Kidney epithelial cell (primary cell): ENCODE measurements around the gene TIPARP. TPM values are rescaled to one million over a fixed set of nuclear protein-coding genes. Genes with fewer than 3 reads are reported as not detected.

Experiments
- DNase-seq: peaks from one replicate; pipeline ENCODE4 v3.0.0-alpha.2; 2010; ENCODE audit warnings: low read depth
- H3K27me3 ChIP-seq: 2 replicates; pipeline ENCODE4 v1.6.0; 2011; ENCODE audit warnings: low read length; ENCODE audit not compliant: control insufficient read depth, insufficient read depth
- H3K36me3 ChIP-seq: 2 replicates; pipeline ENCODE4 v1.5.1; 2011; ENCODE audit warnings: low read length; ENCODE audit not compliant: control insufficient read depth, insufficient read depth
- H3K4me3 ChIP-seq: 2 replicates; pipeline ENCODE4 v1.5.1; 2011; ENCODE audit warnings: low read depth, mild to moderate bottlenecking, control low read depth, low read length
- CTCF ChIP-seq: IDR thresholded peaks from 2 replicates; pipeline ENCODE4 v1.5.1; 2011; ENCODE audit warnings: mild to moderate bottlenecking, moderate library complexity, low read length, control low read depth, inconsistent platforms; ENCODE audit not compliant: insufficient read depth, poor library complexity, severe bottlenecking
- total RNA-seq: library from RNA; depleted of rRNA; stranded (reverse); fragments of >200 nt; gene quantifications from 2 replicates; pipeline ENCODE4 v1.2.3, GENCODE V29; 2015

TIPARP gene
- total RNA-seq, 1 donor from 2014 or later = 26.2 TPM

- TF ChIP-seq CTCF = no peak
- Histone ChIP-seq H3K36me3 (no peaks in the 10 kb centered on the region), H3K4me3 (no peak overlapping the region), H3K27me3 (no peaks in the 10 kb centered on the region)
- no peak for DNase-seq
Measured at GRCh38 chr3:156745766-156746165, 71.4 kb downstream of the TIPARP start.

- TF ChIP-seq CTCF = no peak
- no peak for DNase-seq
- Histone ChIP-seq H3K36me3 (no peaks in the 10 kb centered on the region), H3K4me3 (no peak overlapping the region), H3K27me3 (no peaks in the 10 kb centered on the region)
Measured at GRCh38 chr3:156747046-156747445, 72.7 kb downstream of the TIPARP start.

DNA sequence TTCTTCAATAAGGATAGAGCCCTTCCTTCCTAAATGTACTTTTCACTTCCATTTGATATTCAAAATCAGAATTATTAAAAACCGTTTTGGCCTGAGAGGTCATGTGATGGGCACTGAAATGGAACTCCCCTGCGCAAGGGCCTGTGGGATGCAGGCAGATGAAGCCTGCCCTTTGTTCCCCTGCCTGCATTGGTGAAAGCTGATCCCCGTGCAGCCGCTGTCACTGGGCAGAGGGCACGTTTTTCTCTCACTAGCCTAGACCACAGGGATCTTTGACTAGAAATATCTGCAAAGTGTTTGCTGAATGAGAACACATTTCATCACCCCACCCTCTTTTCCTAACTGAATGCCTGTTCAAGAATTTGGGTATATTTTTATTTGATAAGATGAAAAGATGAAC lies 74.9 kb downstream of the TIPARP start:
- Histone ChIP-seq H3K4me3 (no peak overlapping the region), H3K27me3 (no peaks in the 10 kb centered on the region), H3K36me3 (no peaks in the 10 kb centered on the region)
- TF ChIP-seq CTCF = no peak
- no peak for DNase-seq

GRCh38 chr3:156750191-156750873 lies 75.9 kb downstream of the TIPARP start:
- H3K4me3 ChIP-seq = no peak overlapping the region
- no peaks in the 10 kb centered on the region for H3K36me3 ChIP-seq
- no peak for TF ChIP-seq CTCF
- H3K27me3 ChIP-seq = no peaks in the 10 kb centered on the region
- no peak for DNase-seq

DNA sequence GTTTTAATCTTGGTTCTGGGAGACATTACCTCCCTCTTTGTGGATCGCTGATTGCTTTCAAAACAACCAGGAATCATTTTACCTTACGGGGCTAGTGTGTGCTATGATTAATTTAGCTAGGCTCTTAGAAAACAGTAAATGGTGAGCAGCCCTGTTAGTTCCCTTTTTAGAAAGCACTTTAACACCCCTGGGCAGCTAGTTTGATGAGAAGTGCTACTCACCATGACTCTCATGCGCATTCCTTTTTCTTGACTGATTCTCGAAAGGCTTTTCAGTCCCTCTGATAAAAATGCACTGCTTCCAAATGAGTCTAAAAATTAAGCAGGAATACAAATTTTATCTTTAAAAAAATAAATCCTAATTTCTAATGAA lies 76.5 kb downstream of the TIPARP start:
- H3K27me3 ChIP-seq = no peaks in the 10 kb centered on the region
- H3K36me3 ChIP-seq = no peaks in the 10 kb centered on the region
- DNase-seq = no peak
- TF ChIP-seq CTCF = no peak
- no peak overlapping the region for H3K4me3 ChIP-seq

- Histone ChIP-seq H3K36me3 (no peaks in the 10 kb centered on the region), H3K27me3 (no peaks in the 10 kb centered on the region), H3K4me3 (no peak overlapping the region)
- no peak for TF ChIP-seq CTCF
- no peak for DNase-seq
Measured at GRCh38 chr3:156751461-156752025, 77.2 kb downstream of the TIPARP start.
